Neural cell (in vitro differentiated cells): ENCODE measurements around the gene SH3RF3. TPM values are rescaled to one million over a fixed set of nuclear protein-coding genes. Genes with fewer than 3 reads are reported as not detected.

Source experiments
- H2AFZ ChIP-seq: fragments of 200-600, 300-800 bp; sonication (generic), shearing (Covaris generic); 2 replicates; pipeline ENCODE4 v1.6.0; 2014; ENCODE audit warnings: low read depth, mild to moderate bottlenecking, antibody characterized with exemption, low read length, moderate library complexity
- H3F3A ChIP-seq: fragments of 200-600 bp; shearing (Covaris generic); 2 replicates; pipeline ENCODE4 v1.6.1; 2016; ENCODE audit warnings: mild to moderate bottlenecking, moderate library complexity, mixed read lengths, antibody characterized with exemption, low read length; ENCODE audit not compliant: insufficient read depth, poor library complexity, severe bottlenecking
- H3K27ac ChIP-seq: fragments of 200-600, 300-800 bp; sonication (generic), shearing (Covaris generic); 2 replicates; pipeline ENCODE4 v1.5.1; 2014; ENCODE audit warnings: mild to moderate bottlenecking, low read length, moderate library complexity
- H3K27me3 ChIP-seq: fragments of 300-800, 200-600 bp; sonication (generic), shearing (Covaris generic); 2 replicates; pipeline ENCODE4 v1.6.0; 2014; ENCODE audit warnings: mild to moderate bottlenecking, low read depth, low read length, moderate library complexity; ENCODE audit not compliant: insufficient read depth
- H3K36me3 ChIP-seq: fragments of 300-800, 200-600 bp; sonication (generic), shearing (Covaris generic); 2 replicates; pipeline ENCODE4 v1.5.1; 2014; ENCODE audit warnings: mild to moderate bottlenecking, antibody characterized with exemption, low read length, moderate library complexity; ENCODE audit not compliant: insufficient read depth
- H3K4me2 ChIP-seq: fragments of 300-800, 200-600 bp; sonication (generic), shearing (Covaris generic); 2 replicates; pipeline ENCODE4 v1.6.0; 2014; ENCODE audit warnings: mild to moderate bottlenecking, low read length
- H3K4me3 ChIP-seq: fragments of 300-800, 200-600 bp; sonication (generic), shearing (Covaris generic); 2 replicates; pipeline ENCODE4 v1.5.1; 2014; ENCODE audit warnings: mild to moderate bottlenecking, low read length, moderate library complexity
- H3K79me2 ChIP-seq: fragments of 200-600 bp; shearing (Covaris generic); replicated peaks from 2 replicates; pipeline ENCODE4 v1.6.0; 2014; ENCODE audit warnings: mild to moderate bottlenecking, low read length, moderate library complexity; ENCODE audit not compliant: insufficient read depth
- H3K9ac ChIP-seq: fragments of 300-800, 200-600 bp; sonication (generic), shearing (Covaris generic); 2 replicates; pipeline ENCODE4 v1.6.1; 2016; ENCODE audit warnings: mild to moderate bottlenecking, low read length, mixed read lengths
- H3K9me2 ChIP-seq: fragments of 200-600 bp; shearing (Covaris generic); 2 replicates; pipeline ENCODE4 v1.6.1; 2016; ENCODE audit warnings: mild to moderate bottlenecking, low read length, mixed read lengths; ENCODE audit not compliant: insufficient read depth
- H3K9me3 ChIP-seq: fragments of 200-600, 300-800 bp; sonication (generic), shearing (Covaris generic); 2 replicates; pipeline ENCODE4 v1.6.1; 2016; ENCODE audit warnings: mild to moderate bottlenecking, mixed run types, low read length, moderate library complexity, mixed read lengths
- H4K20me1 ChIP-seq: fragments of 200-600 bp; shearing (Covaris generic); 2 replicates; pipeline ENCODE4 v1.6.1; 2016; ENCODE audit warnings: mild to moderate bottlenecking, mixed run types; ENCODE audit not compliant: insufficient read depth
- EP300 ChIP-seq: fragments of 450-650 bp; conservative IDR thresholded peaks from 2 replicates; pipeline ENCODE4 v1.6.1; 2014; ENCODE audit warnings: antibody characterized with exemption, mild to moderate bottlenecking, moderate library complexity; ENCODE audit not compliant: poor library complexity, severe bottlenecking
- EZH2 ChIP-seq: fragments of 200-600, 300-800 bp; shearing (Covaris generic), sonication (generic); IDR thresholded peaks from 2 replicates; pipeline ENCODE4 v1.6.1; 2014; ENCODE audit warnings: antibody characterized with exemption, low read length, borderline replicate concordance, mild to moderate bottlenecking; ENCODE audit not compliant: insufficient read depth, poor library complexity, severe bottlenecking
- MXI1 ChIP-seq: fragments of 450-650 bp; conservative IDR thresholded peaks from 2 replicates; pipeline ENCODE4 v1.6.1; 2014; ENCODE audit warnings: antibody characterized with exemption, mild to moderate bottlenecking; ENCODE audit not compliant: poor library complexity, severe bottlenecking
- POLR2AphosphoS5 ChIP-seq: IDR thresholded peaks from 2 replicates; pipeline ENCODE4 v1.6.1; 2012
- RAD21 ChIP-seq: fragments of 450-650 bp; conservative IDR thresholded peaks from 2 replicates; pipeline ENCODE4 v1.6.1; 2014; ENCODE audit warnings: antibody characterized with exemption, mild to moderate bottlenecking, moderate library complexity
- SMC3 ChIP-seq: fragments of 450-650 bp; conservative IDR thresholded peaks from 2 replicates; pipeline ENCODE4 v1.6.1; 2014; ENCODE audit warnings: antibody characterized with exemption, mild to moderate bottlenecking, moderate library complexity; ENCODE audit not compliant: poor library complexity
- TAF1 ChIP-seq: IDR thresholded peaks from 2 replicates; pipeline ENCODE4 v1.6.1; 2012; ENCODE audit warnings: low read depth
- polyA plus RNA-seq: library from polyadenylated mRNA; depleted of rRNA; stranded (reverse); fragments of >200 nt; gene quantifications from 2 replicates; pipeline ENCODE4 v1.2.3, GENCODE V29; 2014
- TF ChIP-seq, protein P1 (sequence below): fragments of 450-650 bp; IDR thresholded peaks from 2 replicates; pipeline ENCODE4 v1.5.1; 2014; ENCODE audit warnings: antibody characterized with exemption, mild to moderate bottlenecking, moderate library complexity; ENCODE audit not compliant: poor library complexity, severe bottlenecking
- TF ChIP-seq, protein P2 (sequence below): IDR thresholded peaks from 2 replicates; pipeline ENCODE4 v1.6.1; 2012; ENCODE audit warnings: borderline replicate concordance

The SH3RF3 gene
- polyA plus RNA-seq, 1 donor from 2014 or later: 0.53 TPM

- no peaks in the 10 kb centered on the region for H3K9me3 ChIP-seq
- no peak overlapping the region for H3K27ac ChIP-seq
- no peaks in the 10 kb centered on the region for H3K27me3 ChIP-seq
- H4K20me1 ChIP-seq: no peaks in the 10 kb centered on the region
- no peaks in the 10 kb centered on the region for H3K79me2 ChIP-seq
- no peak overlapping the region for H3K4me3 ChIP-seq
- no peaks in the 10 kb centered on the region for H3K9me2 ChIP-seq
- H2AFZ ChIP-seq: no peak overlapping the region
- no peak overlapping the region for H3K4me2 ChIP-seq
- no peaks in the 10 kb centered on the region for H3K36me3 ChIP-seq
- TF ChIP-seq TAF1 (no peak), MXI1 (no peak), EZH2 (no peak), SMC3 (no peak), POLR2AphosphoS5 (no peak), RAD21 (no peak), EP300 (no peak)
- TF ChIP-seq, protein P1, sequence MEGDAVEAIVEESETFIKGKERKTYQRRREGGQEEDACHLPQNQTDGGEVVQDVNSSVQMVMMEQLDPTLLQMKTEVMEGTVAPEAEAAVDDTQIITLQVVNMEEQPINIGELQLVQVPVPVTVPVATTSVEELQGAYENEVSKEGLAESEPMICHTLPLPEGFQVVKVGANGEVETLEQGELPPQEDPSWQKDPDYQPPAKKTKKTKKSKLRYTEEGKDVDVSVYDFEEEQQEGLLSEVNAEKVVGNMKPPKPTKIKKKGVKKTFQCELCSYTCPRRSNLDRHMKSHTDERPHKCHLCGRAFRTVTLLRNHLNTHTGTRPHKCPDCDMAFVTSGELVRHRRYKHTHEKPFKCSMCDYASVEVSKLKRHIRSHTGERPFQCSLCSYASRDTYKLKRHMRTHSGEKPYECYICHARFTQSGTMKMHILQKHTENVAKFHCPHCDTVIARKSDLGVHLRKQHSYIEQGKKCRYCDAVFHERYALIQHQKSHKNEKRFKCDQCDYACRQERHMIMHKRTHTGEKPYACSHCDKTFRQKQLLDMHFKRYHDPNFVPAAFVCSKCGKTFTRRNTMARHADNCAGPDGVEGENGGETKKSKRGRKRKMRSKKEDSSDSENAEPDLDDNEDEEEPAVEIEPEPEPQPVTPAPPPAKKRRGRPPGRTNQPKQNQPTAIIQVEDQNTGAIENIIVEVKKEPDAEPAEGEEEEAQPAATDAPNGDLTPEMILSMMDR: no peak
- TF ChIP-seq, protein P2, sequence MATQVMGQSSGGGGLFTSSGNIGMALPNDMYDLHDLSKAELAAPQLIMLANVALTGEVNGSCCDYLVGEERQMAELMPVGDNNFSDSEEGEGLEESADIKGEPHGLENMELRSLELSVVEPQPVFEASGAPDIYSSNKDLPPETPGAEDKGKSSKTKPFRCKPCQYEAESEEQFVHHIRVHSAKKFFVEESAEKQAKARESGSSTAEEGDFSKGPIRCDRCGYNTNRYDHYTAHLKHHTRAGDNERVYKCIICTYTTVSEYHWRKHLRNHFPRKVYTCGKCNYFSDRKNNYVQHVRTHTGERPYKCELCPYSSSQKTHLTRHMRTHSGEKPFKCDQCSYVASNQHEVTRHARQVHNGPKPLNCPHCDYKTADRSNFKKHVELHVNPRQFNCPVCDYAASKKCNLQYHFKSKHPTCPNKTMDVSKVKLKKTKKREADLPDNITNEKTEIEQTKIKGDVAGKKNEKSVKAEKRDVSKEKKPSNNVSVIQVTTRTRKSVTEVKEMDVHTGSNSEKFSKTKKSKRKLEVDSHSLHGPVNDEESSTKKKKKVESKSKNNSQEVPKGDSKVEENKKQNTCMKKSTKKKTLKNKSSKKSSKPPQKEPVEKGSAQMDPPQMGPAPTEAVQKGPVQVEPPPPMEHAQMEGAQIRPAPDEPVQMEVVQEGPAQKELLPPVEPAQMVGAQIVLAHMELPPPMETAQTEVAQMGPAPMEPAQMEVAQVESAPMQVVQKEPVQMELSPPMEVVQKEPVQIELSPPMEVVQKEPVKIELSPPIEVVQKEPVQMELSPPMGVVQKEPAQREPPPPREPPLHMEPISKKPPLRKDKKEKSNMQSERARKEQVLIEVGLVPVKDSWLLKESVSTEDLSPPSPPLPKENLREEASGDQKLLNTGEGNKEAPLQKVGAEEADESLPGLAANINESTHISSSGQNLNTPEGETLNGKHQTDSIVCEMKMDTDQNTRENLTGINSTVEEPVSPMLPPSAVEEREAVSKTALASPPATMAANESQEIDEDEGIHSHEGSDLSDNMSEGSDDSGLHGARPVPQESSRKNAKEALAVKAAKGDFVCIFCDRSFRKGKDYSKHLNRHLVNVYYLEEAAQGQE: no peak
- H3F3A ChIP-seq: no peaks in the 10 kb centered on the region
- no peak overlapping the region for H3K9ac ChIP-seq
Measured at GRCh38 chr2:109521233-109522062, 392.4 kb downstream of the SH3RF3 start.

GRCh38 chr2:109522063-109522374 lies 393.0 kb downstream of the SH3RF3 start:
- no peaks in the 10 kb centered on the region for H3K36me3 ChIP-seq
- no peaks in the 10 kb centered on the region for H3K27me3 ChIP-seq
- no peak overlapping the region for H3K4me2 ChIP-seq
- no peaks in the 10 kb centered on the region for H3F3A ChIP-seq
- no peak overlapping the region for H2AFZ ChIP-seq
- TF ChIP-seq RAD21 (no peak), EZH2 (no peak), POLR2AphosphoS5 (no peak), MXI1 (no peak), EP300 (no peak), TAF1 (no peak)
- TF ChIP-seq, protein P1: no peak
- no peaks in the 10 kb centered on the region for H3K9me3 ChIP-seq
- H3K4me3 ChIP-seq: no peak overlapping the region
- no peaks in the 10 kb centered on the region for H3K79me2 ChIP-seq
- H3K27ac ChIP-seq: no peak overlapping the region
- H3K9me2 ChIP-seq: no peaks in the 10 kb centered on the region
- H3K9ac ChIP-seq: no peak overlapping the region
- H4K20me1 ChIP-seq: no peaks in the 10 kb centered on the region
